Measurements from ENCODE around the gene ARHGAP6. TPM values are rescaled to one million over a fixed set of nuclear protein-coding genes. Genes with fewer than 3 reads are reported as not detected.

Gene ARHGAP6
- total RNA-seq, 1 experiment from 2014 or later, result 0.50 TPM

- Histone ChIP-seq H3K36me3 (ENCODE audit: control insufficient read depth, insufficient read depth, low read length) (no peaks in the 10 kb centered on the region), H3K27me3 (replicated peaks; ENCODE audit: control insufficient read depth, insufficient read depth, low read length) (no peaks in the 10 kb centered on the region), H3K4me3 (ENCODE audit: low read depth, low read length) (no peak overlapping the region), H3K9me3 (no peaks in the 10 kb centered on the region), H3K4me1 (no peaks in the 10 kb centered on the region)
- Mint-ChIP-seq H3K27ac (ENCODE audit: unreplicated experiment) (no peak overlapping the region), H3K9me3 (ENCODE audit: unreplicated experiment) (no peaks in the 10 kb centered on the region), H3K27me3 (ENCODE audit: insufficient read depth, unreplicated experiment) (no peaks in the 10 kb centered on the region), H3K4me1 (ENCODE audit: low read depth, unreplicated experiment) (no peaks in the 10 kb centered on the region), H3K4me3 (ENCODE audit: unreplicated experiment) (no peak overlapping the region), H3K36me3 (ENCODE audit: insufficient read depth, unreplicated experiment) (no peaks in the 10 kb centered on the region)
- POLR2A ChIA-PET, result no interaction called here
- no TSS peak for BruUV-seq (replicated peaks)
- no peak for TF ChIP-seq CTCF (IDR thresholded peaks at IDR 0.05; ENCODE audit: insufficient read depth in 1 of 2, low read depth in 1 of 2, low read length in 1 of 2, severe bottlenecking in 1 of 2, unreplicated experiment in 1 of 2)
- CTCF ChIA-PET, result no interaction called here
- intact Hi-C loops (cut with micrococcal nuclease; ENCODE audit: unreplicated experiment), result no loop called here
- DNase-seq, result no peak
These were observed 103.2 kb downstream of the ARHGAP6 start for GRCh38 chrX:11562570-11562969.

DNA sequence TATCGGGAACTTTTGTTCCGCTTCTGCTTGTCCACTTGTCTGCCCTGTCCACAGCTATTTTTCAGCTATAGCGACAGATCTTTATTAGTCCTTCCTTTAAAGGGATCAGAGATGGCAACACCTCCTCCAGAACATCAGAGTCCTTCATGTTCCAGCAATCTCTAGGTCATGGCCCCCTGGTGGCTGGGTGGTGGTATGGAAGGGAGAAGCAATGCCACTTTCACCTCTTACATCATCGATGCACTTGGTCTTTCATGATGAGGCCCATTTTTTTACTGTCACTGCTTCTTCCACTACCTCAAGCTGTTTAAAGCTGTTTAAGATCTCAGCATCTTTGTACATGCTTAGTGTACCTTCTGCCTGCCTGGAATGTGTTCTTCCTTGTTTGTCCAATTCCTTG lies 106.7 kb downstream of the ARHGAP6 start:
- H3K4me3 Mint-ChIP-seq (ENCODE audit: unreplicated experiment), result no peak overlapping the region
- Histone ChIP-seq H3K36me3 (ENCODE audit: control insufficient read depth, insufficient read depth, low read length) (no peaks in the 10 kb centered on the region), H3K4me1 (no peaks in the 10 kb centered on the region), H3K27me3 (replicated peaks; ENCODE audit: control insufficient read depth, insufficient read depth, low read length) (no peaks in the 10 kb centered on the region), H3K4me3 (ENCODE audit: low read depth, low read length) (no peak overlapping the region), H3K9me3 (no peaks in the 10 kb centered on the region)
- no TSS peak for BruUV-seq (replicated peaks)
- no peaks in the 10 kb centered on the region for H3K9me3 Mint-ChIP-seq (ENCODE audit: unreplicated experiment)
- peak; percentile 38 to 59 for TF ChIP-seq CTCF (IDR thresholded peaks at IDR 0.05; ENCODE audit: insufficient read depth in 1 of 2, low read depth in 1 of 2, low read length in 1 of 2, severe bottlenecking in 1 of 2, unreplicated experiment in 1 of 2)
- H3K4me1 Mint-ChIP-seq (ENCODE audit: low read depth, unreplicated experiment), result no peaks in the 10 kb centered on the region
- H3K36me3 Mint-ChIP-seq (ENCODE audit: insufficient read depth, unreplicated experiment), result no peaks in the 10 kb centered on the region
- ChIA-PET POLR2A (no interaction called here), CTCF (no interaction called here)
- H3K27ac Mint-ChIP-seq (ENCODE audit: unreplicated experiment), result no peak overlapping the region
- peaks cover 2% of the 10 kb centered on the region for H3K27me3 Mint-ChIP-seq (ENCODE audit: insufficient read depth, unreplicated experiment)
- intact Hi-C loops (cut with micrococcal nuclease; ENCODE audit: unreplicated experiment), result no loop called here
- peak; percentile 44 to 57 for DNase-seq

- peaks cover 5% of the 10 kb centered on the region for H3K27me3 Mint-ChIP-seq (ENCODE audit: insufficient read depth, unreplicated experiment)
- Histone ChIP-seq H3K27me3 (replicated peaks; ENCODE audit: control insufficient read depth, insufficient read depth, low read length) (no peaks in the 10 kb centered on the region), H3K36me3 (ENCODE audit: control insufficient read depth, insufficient read depth, low read length) (no peaks in the 10 kb centered on the region), H3K9me3 (no peaks in the 10 kb centered on the region), H3K4me1 (no peaks in the 10 kb centered on the region), H3K4me3 (ENCODE audit: low read depth, low read length) (no peak overlapping the region)
- ChIA-PET CTCF (no interaction called here), POLR2A (no interaction called here)
- no peak for DNase-seq
- no TSS peak for BruUV-seq (replicated peaks)
- H3K4me3 Mint-ChIP-seq (ENCODE audit: unreplicated experiment), result no peak overlapping the region
- TF ChIP-seq CTCF (IDR thresholded peaks at IDR 0.05; ENCODE audit: insufficient read depth in 1 of 2, low read depth in 1 of 2, low read length in 1 of 2, severe bottlenecking in 1 of 2, unreplicated experiment in 1 of 2), result no peak
- no peak overlapping the region for H3K27ac Mint-ChIP-seq (ENCODE audit: unreplicated experiment)
- no peaks in the 10 kb centered on the region for H3K4me1 Mint-ChIP-seq (ENCODE audit: low read depth, unreplicated experiment)
- H3K9me3 Mint-ChIP-seq (ENCODE audit: unreplicated experiment), result no peaks in the 10 kb centered on the region
- H3K36me3 Mint-ChIP-seq (ENCODE audit: insufficient read depth, unreplicated experiment), result no peaks in the 10 kb centered on the region
- intact Hi-C loops (cut with micrococcal nuclease; ENCODE audit: unreplicated experiment), result no loop called here
These were observed 108.6 kb downstream of the ARHGAP6 start for GRCh38 chrX:11557120-11557519.
